EL (cell line): Measurements from ENCODE around the gene CACTIN.
A peak's percentile ranks its signal among the peaks of the same experiment; 100 is the strongest.

Experiments
- DNase-seq: peaks from one replicate; pipeline ENCODE4 v3.0.0-alpha.2; 2016

Gene CACTIN

DNA sequence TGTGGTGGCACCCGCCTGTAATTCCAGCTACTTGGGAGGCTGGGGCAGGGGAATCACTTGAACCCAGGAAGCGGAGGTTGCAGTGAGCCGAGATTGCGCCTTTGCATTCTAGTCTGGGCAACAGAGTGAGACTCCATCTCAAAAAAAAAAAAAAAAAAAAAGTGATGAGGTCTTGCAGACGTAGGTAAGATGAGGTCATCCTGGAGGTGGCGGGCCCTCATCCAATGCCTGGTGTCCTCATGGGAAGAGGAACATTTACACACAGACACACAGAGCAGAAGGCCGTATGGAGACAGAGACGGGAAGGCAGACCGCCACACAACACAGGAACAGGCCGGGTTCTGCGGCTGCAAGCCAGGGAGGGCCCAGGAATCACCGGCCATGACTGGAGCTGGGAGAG, 4.4 kb downstream of the CACTIN start:
- DNase-seq = no peak

DNA sequence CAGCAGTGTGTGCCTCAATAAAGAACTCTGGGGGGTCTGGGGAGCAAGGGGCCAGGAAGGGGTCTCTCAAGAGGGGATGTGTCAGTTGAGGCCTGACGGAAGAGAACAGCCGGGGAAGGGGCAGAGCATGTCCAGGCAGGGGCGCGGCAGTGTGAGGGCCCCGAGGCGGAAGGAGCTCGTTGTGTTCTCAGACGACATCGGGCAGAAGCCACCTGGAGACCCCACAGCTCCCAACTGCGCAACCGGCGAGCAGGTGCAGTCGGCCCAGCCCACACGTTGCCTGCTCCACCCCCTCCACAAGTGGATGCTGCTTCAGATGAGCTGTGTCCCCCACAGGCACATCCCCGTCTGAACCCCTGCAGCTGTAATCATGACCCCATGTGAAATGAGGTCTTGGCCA, 4.9 kb downstream of the CACTIN start:
- no peak for DNase-seq

GRCh38 chr19:3620817-3621547, 5.6 kb downstream of the CACTIN start:
- no peak for DNase-seq

GRCh38 chr19:3620145-3620816, 6.3 kb downstream of the CACTIN start:
- DNase-seq = no peak

- no peak for DNase-seq
Observed at GRCh38 chr19:3619631-3620012, 7.0 kb downstream of the CACTIN start.

DNA sequence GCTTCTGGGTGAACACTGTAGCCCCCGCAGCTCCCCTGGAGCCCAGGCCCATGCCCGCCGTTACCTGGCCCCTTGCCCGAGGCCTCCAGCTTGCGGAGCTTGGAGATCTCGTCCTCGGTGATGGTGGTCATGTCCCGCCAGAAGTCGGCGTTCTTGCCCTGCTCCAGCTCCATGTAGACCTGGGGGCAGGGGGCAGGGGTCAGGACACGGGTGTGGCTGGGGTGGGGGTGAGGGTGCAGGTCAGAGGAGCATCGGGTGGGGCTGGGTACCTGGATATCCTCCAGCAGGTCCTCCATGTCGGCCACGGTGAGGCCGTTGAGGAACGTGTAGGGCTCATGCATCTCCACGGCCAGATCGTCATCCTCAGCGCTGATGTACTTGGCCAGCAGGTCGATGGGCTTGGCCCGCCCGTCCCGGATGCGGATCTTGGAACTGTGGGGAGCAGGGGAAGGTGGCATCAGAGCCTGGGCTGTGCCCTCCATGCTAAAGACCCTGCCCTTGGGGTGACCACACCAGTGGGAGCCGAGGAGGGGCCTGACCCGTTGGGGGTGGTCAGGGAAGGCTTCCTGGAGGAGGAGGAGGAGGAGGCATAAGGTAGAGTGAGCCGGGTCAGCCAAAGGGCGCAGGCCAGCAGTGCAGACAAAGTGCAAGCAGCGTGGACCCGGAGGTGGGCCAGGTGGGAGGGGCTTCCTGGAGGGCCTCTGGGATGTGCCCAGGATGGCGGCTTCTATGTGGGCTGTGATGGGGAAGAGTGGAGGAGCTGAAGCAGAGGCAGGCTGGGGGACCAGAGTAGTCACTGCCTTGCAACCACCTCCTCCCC, 7.6 kb downstream of the CACTIN start:
- no peak for DNase-seq

GRCh38 chr19:3618144-3618810, 8.3 kb downstream of the CACTIN start:
- peak; percentile 44 for DNase-seq

DNA sequence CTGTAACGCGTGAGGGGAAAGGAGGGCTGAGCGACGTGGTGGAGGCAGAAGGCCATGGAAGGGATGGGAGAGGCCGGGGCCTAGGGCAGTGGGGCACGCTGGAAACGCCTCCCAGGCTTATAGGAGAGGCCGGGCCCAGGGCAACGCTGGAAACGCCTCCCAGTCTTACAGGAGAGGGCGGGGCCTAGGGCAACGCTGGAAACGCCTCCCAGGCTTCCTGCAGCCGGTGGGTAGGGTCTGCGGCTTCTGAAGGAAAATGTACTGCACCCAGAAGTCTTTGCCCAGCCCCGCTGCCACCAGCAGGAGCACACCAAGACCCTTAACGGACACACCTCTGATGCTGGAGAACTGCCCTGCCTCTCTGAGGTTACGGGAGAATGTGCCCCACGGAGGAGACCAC, 9.1 kb downstream of the CACTIN start:
- no peak for DNase-seq

DNA sequence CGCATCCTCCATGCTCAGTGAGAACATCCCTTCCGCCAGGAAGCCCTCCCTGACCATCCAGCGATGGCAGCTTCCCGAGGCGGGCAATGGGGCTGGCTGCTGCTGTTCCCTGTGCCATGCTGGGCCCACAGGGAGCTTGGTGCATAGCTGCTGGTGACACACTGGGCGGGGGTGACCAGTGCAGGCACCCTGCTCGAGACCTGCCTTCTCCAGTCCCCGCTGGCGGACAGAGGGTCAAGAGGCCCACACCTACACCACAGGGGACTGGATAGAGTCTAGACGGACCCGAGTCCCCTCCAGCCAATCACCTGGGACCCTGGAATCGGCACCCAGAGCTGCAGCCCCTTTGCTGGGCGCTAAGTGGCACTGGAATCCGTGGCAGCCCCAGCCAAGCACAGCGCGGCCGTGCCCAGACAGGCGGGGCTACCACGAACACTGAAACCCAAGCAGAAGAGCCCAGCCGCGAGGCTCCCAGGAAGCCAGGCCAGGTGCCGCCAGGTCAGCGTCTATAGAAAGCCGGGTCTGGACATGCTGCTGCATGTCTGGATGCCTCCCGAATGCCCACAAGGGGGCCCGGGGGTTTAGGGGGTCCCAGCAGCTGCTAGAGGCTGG, 11.0 kb downstream of the CACTIN start:
- DNase-seq = no peak

DNA sequence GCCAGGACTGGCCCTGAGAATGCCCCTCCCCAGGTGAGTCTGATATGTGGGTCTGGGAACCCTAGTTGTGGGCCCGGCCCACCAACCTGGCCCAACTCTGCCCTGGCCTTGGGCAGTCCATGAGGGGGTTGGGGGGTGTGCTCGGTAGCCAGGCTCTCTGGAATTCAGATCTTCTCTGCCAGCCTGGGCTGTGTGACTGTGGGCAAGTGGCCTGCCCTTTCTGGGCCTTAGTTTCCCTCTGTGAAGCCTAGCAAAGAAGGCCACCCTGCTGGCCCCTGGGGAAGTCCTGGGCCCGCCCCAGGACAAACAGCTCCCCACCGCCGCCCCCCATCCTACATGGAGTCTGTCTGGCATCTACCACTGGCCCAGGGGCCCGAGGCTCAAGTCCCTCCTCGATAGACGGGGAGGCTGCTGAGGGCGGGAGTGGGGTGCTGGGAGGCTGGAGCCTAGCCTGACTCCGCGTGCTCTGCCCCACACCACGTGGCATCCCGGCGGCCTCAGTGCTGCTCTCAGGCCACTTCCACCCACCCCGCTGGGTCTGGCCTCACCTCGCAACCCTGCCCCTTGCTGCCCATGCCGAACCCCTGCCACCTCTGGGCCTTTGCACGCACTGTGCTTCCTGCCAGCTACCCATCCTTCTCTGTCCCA, 11.6 kb downstream of the CACTIN start:
- no peak for DNase-seq

DNA sequence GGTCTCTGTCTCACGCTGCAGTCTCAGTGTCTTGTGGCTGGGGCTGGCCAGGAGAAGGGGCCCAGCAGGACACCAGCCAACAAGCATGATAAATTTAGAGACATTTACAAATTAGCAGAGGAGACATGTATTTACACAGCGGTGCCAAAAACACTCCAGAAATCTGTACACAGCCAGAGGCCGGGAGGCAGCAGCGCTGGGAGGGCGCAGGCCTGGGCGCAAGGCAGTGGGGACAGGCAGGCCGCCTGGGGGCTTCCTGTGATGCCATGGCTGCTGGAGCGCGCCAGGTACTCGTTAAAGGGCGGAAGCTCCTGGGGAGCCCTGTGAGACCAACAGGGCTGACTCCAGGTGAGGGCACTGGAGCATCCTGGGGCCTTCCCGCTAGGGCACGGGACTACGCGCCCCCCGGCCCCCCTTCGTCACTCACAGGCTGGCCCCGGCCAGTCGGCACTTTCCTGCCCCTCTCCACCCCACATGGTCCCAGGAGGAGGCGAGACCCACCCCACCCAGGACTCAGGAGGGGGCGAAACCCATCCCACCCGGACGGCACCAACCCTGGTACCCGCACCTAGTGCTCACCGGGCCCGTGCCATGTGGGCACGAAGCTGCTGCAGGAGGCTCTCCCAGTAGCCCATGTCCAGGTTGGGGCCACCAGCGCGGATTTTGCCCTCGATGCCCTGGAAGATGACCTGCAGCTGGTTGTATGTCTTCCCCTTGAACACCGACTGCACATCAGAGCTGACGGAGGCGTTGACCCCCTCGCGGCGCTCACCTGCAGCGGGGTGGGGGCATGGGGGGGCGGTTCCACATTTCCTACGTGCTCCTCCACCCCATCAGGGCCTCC, 12.6 kb downstream of the CACTIN start:
- DNase-seq = no peak

DNA sequence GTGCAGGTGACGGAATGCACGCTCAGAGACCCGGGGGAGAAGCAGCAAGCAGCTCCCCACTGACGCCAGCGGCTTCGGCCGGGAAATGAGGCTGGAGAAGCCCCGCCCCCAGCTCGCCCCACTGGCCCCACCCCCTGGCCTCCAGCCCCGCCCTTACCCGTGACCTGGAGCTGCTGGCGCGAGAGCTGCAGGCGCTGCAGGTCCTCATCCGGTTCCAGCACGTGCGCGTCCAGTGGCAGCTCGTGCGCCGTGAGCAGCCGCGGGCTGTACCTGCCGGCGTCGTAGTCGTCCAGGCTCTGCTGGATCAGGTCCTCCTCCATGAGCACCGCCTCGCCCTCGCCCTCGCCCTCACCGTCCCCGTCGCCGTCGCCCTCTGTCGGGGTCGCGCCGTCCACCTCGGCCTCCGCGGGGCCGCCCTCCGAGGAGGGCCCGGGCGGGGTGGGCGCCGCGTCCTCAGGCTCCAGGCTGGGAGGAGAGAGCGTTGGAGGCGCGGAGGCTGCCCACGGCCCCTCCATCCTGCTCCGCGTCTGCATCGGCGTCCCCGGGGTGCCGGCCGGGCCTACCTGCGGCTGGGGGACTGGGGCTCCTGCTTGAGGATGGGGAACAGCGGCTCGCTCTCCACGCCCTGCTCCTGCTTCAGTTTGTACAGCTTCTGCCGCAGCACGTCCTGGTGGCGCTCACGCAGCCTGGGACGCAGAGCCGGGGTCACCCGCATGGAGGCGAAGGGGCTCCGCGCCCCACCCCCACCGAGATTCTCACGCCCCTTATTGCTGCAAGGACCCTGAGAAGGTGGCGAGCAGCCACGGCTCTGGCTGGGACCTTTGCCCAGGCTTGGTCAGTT, 13.5 kb downstream of the CACTIN start:
- no peak for DNase-seq

GRCh38 chr19:3612330-3612729, 14.3 kb downstream of the CACTIN start:
- DNase-seq = no peak

- DNase-seq = no peak
Observed at GRCh38 chr19:3611841-3612240, 14.7 kb downstream of the CACTIN start.

- DNase-seq = no peak
Observed at GRCh38 chr19:3610745-3611717, 15.6 kb downstream of the CACTIN start.

DNA sequence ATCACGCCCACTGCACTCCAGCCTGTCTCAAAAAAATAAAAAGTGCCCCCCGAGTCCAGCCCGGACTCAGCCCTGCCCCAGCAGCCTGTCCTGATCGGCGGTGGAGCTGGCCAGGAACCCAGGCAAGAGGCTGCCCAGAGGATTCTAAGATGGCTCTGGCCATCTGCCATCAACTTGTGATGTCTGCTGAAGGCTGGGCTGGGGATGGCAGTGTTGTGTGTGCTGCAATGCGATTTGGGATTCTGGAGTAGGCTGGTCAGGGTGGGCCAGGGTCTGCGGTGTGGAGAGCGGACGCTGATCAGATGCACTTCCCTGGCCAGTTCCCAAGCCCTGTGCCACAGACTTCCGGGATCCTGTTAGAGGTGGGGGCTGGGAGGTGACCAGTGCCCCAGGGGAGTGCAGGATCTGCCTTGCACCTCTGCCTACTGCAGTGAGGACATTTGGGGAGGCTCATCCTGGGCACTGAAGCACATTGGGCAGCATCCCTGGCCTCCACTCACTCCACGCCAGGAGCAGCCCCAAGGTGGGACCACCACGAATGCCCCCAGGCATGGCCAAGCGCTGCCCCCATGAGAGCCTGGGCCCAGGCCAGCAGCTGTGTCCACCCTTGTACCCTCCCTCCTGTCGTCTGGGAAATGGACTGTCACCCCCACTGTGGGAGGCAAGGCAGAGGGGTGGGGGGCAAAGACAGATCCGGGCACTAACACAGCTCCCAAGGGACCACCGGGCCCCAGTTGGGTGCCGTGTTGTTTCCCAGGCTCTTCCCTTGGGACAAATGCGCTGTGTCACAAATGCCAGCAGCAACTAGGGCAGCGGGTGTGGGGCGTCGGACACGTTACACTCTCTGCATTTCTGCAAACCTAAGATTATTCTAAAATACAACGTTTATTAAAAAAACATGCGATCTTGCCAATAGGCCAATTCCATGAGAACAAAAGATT, 16.5 kb downstream of the CACTIN start:
- no peak for DNase-seq

DNA sequence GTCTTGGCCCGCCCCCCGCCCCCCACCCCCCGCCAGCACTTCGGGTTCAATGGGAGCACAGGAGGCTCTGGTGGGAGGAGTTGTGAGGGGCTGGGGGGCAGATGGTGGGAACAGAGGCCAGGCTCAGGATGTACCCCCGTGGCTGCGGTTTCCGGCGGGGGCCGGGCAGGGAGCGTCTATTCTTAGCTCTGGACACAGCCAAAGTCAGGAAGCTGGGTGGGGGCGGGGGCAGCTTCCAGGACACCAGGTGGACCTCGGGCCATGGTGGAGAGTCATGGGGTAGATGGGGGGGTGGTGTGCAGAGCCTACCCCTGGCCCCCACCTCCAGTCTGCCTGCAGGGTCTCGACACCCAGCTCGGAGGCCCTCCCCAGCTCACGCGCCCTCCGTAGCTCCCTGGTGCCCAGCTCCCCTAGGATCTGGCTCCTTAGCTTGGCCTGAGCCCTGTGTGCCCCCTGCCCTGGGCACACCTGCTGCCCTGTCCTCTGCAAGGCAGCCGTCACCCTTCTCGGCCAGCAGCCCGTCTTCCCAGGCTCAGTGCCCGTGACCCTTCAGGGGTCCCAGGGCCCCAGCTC, 17.8 kb downstream of the CACTIN start:
- DNase-seq = no peak
